ENCODE measurements around the gene ATL1. TPM values are rescaled to one million over a fixed set of nuclear protein-coding genes. Genes with fewer than 3 reads are reported as not detected.
"Not testable (repeated sequence)": the region's sequence is repeated elsewhere in the genome, so short reads cannot be mapped to it uniquely, and the experiment has no call there.

Gene ATL1
- total and polyA plus RNA-seq, 4 donors, result 2.0 to 8.7 (median 4.7) TPM

GRCh38 chr14:50545618-50546017, 14.3 kb upstream of the ATL1 start:
- no peak for DNase-seq
- 70 to 84% methylated on average over 3 of the region's 3 CpGs for WGBS, 2 donors
- H3K36me3 ChIP-seq (ENCODE audit: control insufficient read depth in 4 of 4, insufficient read depth in 4 of 4, low read length in 4 of 4), result no peaks in the 10 kb centered on the region
- no peaks in the 10 kb centered on the region for H3K4me1 ChIP-seq (ENCODE audit: control insufficient read depth in 5 of 5, insufficient read depth in 5 of 5, low read length in 5 of 5)
- no peaks in the 10 kb centered on the region for H3K9me3 ChIP-seq (ENCODE audit: control insufficient read depth in 4 of 4, insufficient read depth in 3 of 4, low read length in 3 of 4)
- H3K4me3 ChIP-seq, result no peak overlapping the region
- no peaks in the 10 kb centered on the region for H3K27me3 ChIP-seq (ENCODE audit: control insufficient read depth in 3 of 3, insufficient read depth in 3 of 3, low read length in 2 of 3)
- ATAC-seq (ENCODE audit: insufficient read depth, low FRiP score), result no peak
- H3K9ac ChIP-seq (ENCODE audit: insufficient read depth in 1 of 2, low read length in 2 of 2), result no peak overlapping the region
- no peak overlapping the region for H3K27ac ChIP-seq (ENCODE audit: low read depth in 1 of 2, low read length in 1 of 2)
- TF ChIP-seq CTCF (IDR thresholded peaks at IDR 0.05; ENCODE audit: control extremely low read depth, extremely low read depth), result no peak

- Histone ChIP-seq H3K9ac (ENCODE audit: insufficient read depth in 1 of 2, low read length in 2 of 2) (no peak overlapping the region), H3K36me3 (ENCODE audit: control insufficient read depth in 4 of 4, insufficient read depth in 4 of 4, low read length in 4 of 4) (no peaks in the 10 kb centered on the region), H3K4me1 (ENCODE audit: control insufficient read depth in 5 of 5, insufficient read depth in 5 of 5, low read length in 5 of 5) (no peaks in the 10 kb centered on the region), H3K27me3 (ENCODE audit: control insufficient read depth in 3 of 3, insufficient read depth in 3 of 3, low read length in 2 of 3) (no peaks in the 10 kb centered on the region), H3K9me3 (ENCODE audit: control insufficient read depth in 4 of 4, insufficient read depth in 3 of 4, low read length in 3 of 4) (no peaks in the 10 kb centered on the region), H3K27ac (ENCODE audit: low read depth in 1 of 2, low read length in 1 of 2) (no peak overlapping the region), H3K4me3 (no peak overlapping the region)
- no peak for DNase-seq
- WGBS, 2 donors, result 96 to 98% methylated on average over 1 of the region's 1 CpG
- TF ChIP-seq CTCF (IDR thresholded peaks at IDR 0.05; ENCODE audit: control extremely low read depth, extremely low read depth), result no peak
- ATAC-seq (ENCODE audit: insufficient read depth, low FRiP score), result no peak
These were observed 9.7 kb upstream of the ATL1 start for GRCh38 chr14:50550294-50550693.

GRCh38 chr14:50551877-50552276, 8.1 kb upstream of the ATL1 start:
- H3K9ac ChIP-seq (ENCODE audit: insufficient read depth in 1 of 2, low read length in 2 of 2), result no peak overlapping the region
- no peaks in the 10 kb centered on the region for H3K27me3 ChIP-seq (ENCODE audit: control insufficient read depth in 3 of 3, insufficient read depth in 3 of 3, low read length in 2 of 3)
- H3K9me3 ChIP-seq (ENCODE audit: control insufficient read depth in 4 of 4, insufficient read depth in 3 of 4, low read length in 3 of 4), result no peaks in the 10 kb centered on the region
- DNase-seq (no peak), ATAC-seq (ENCODE audit: insufficient read depth, low FRiP score) (no peak)
- WGBS, 2 donors, result 39 to 64% methylated on average over 3 of the region's 3 CpGs
- H3K27ac ChIP-seq (ENCODE audit: low read depth in 1 of 2, low read length in 1 of 2), result no peak overlapping the region
- H3K4me3 ChIP-seq, result no peak overlapping the region
- no peaks in the 10 kb centered on the region for H3K36me3 ChIP-seq (ENCODE audit: control insufficient read depth in 4 of 4, insufficient read depth in 4 of 4, low read length in 4 of 4)
- TF ChIP-seq CTCF (IDR thresholded peaks at IDR 0.05; ENCODE audit: control extremely low read depth, extremely low read depth), result no peak
- H3K4me1 ChIP-seq (ENCODE audit: control insufficient read depth in 5 of 5, insufficient read depth in 5 of 5, low read length in 5 of 5), result no peaks in the 10 kb centered on the region

GRCh38 chr14:50552796-50553195, 7.1 kb upstream of the ATL1 start:
- H3K9ac ChIP-seq (ENCODE audit: insufficient read depth in 1 of 2, low read length in 2 of 2); H3K27me3 ChIP-seq (ENCODE audit: control insufficient read depth in 3 of 3, insufficient read depth in 3 of 3, low read length in 2 of 3); DNase-seq; H3K27ac ChIP-seq (ENCODE audit: low read depth in 1 of 2, low read length in 1 of 2); H3K9me3 ChIP-seq (ENCODE audit: control insufficient read depth in 4 of 4, insufficient read depth in 3 of 4, low read length in 3 of 4); H3K4me3 ChIP-seq; H3K4me1 ChIP-seq (ENCODE audit: control insufficient read depth in 5 of 5, insufficient read depth in 5 of 5, low read length in 5 of 5); H3K36me3 ChIP-seq (ENCODE audit: control insufficient read depth in 4 of 4, insufficient read depth in 4 of 4, low read length in 4 of 4); ATAC-seq (ENCODE audit: insufficient read depth, low FRiP score): not testable (repeated sequence)
- 85 to 96% methylated on average over 3 of the region's 3 CpGs for WGBS, 2 donors
